ENCODE measurements around the gene SLC15A5. TPM values are rescaled to one million over a fixed set of nuclear protein-coding genes. Genes with fewer than 3 reads are reported as not detected.

SLC15A5 gene
- total and polyA plus RNA-seq, 2 of the 4 experiments (the other 2 are of a cell fraction), result not detected

GRCh38 chr12:16221776-16222175, 55.7 kb downstream of the SLC15A5 start:
- no peak overlapping the region for H2AFZ ChIP-seq (replicated peaks; ENCODE audit: low read length, poor library complexity)
- WGBS, 2 experiments (ENCODE audit: extremely low coverage in 2 of 2, insufficient read length in 1 of 2), result no CpG with 5 or more reads among the region's 2 CpGs
- H3K56ac ChIP-seq (ENCODE audit: extremely low read depth, insufficient read depth, low read length), result no peak overlapping the region
- BruUV-seq (replicated peaks), result no TSS peak
- ChIA-PET POLR2A (ENCODE audit: unreplicated experiment) (no interaction called here), CTCF (no interaction called here)
- no peak overlapping the region for H3K27ac ChIP-seq (ENCODE audit: insufficient read depth, low read length)
- no peak overlapping the region for H2BK20ac ChIP-seq (ENCODE audit: low read depth, low read length)
- H4K91ac ChIP-seq (ENCODE audit: insufficient read depth, low read depth, low read length), result no peak overlapping the region
- H3K4ac ChIP-seq (ENCODE audit: low read depth, low read length), result no peak overlapping the region
- no peak overlapping the region for H2AK5ac ChIP-seq (ENCODE audit: low read depth, low read length)
- no peak overlapping the region for H3K4me2 ChIP-seq (ENCODE audit: low read depth, low read length)
- TF ChIP-seq CHD1 (IDR thresholded peaks at IDR 0.05; ENCODE audit: low read depth, low read length) (no peak), FOS (IDR thresholded peaks at IDR 0.05; ENCODE audit: low read depth, low read length) (no peak)
- no peak overlapping the region for H2AK9ac ChIP-seq (replicated peaks; ENCODE audit: low read depth, low read length, poor library complexity)
- no peak overlapping the region for H2BK5ac ChIP-seq (ENCODE audit: low read depth, low read length, poor library complexity, severe bottlenecking)
- ATAC-seq (ENCODE audit: low read depth) (no peak), DNase-seq (no peak)
- intact Hi-C loops (cut with micrococcal nuclease), result no loop called here
- H3K27me3 ChIP-seq (ENCODE audit: control insufficient read depth, insufficient read depth, low read length), result no peaks in the 10 kb centered on the region
- H3K4me1 ChIP-seq (ENCODE audit: control insufficient read depth, insufficient read depth, low read length), result no peaks in the 10 kb centered on the region
- no peaks in the 10 kb centered on the region for H3K79me1 ChIP-seq (ENCODE audit: low read depth in 1 of 2, low read length in 2 of 2)
- no peaks in the 10 kb centered on the region for H4K20me1 ChIP-seq (ENCODE audit: insufficient read depth, low read length)
- H3K4me3 ChIP-seq (ENCODE audit: insufficient read depth, low read depth, low read length), result no peak overlapping the region
- H2BK120ac ChIP-seq (ENCODE audit: low read depth, low read length), result no peak overlapping the region
- H3K23ac ChIP-seq (ENCODE audit: low read depth, low read length), result no peak overlapping the region
- no peak overlapping the region for H2BK15ac ChIP-seq (ENCODE audit: low read depth, low read length)
- in situ Hi-C loops (cut with MboI; ENCODE audit: low sequenced_read_pairs), result no loop called here
- dilution Hi-C loops (cut with HindIII; ENCODE audit: low sequenced_read_pairs, unreplicated experiment), result no loop called here
- no peak overlapping the region for H4K5ac ChIP-seq (ENCODE audit: low read depth, low read length)
- no peak overlapping the region for H3K18ac ChIP-seq (ENCODE audit: low read depth, low read length)
- H3K9ac ChIP-seq (ENCODE audit: low read depth, low read length), result no peak overlapping the region
- H3K14ac ChIP-seq (replicated peaks; ENCODE audit: low read depth, low read length), result no peak overlapping the region
- no peaks in the 10 kb centered on the region for H3K9me1 ChIP-seq (ENCODE audit: insufficient read depth, low read length)
- no peaks in the 10 kb centered on the region for H3K36me3 ChIP-seq (ENCODE audit: control insufficient read depth, insufficient read depth, low read length)
- H3K9me3 ChIP-seq (ENCODE audit: control insufficient read depth, insufficient read depth, low read length), result no peaks in the 10 kb centered on the region
- no peak overlapping the region for H4K8ac ChIP-seq (ENCODE audit: low read depth in 2 of 2, low read length in 2 of 2)

Data from IMR-90 (cell line).